Activated CD8-positive, alpha-beta memory T cell treated with anti-CD3 and anti-CD28 coated beads for 4 hours (primary cell): Measurements from ENCODE around the gene RPL31.

ENCODE experiments used
- DNase-seq, 2 donors: peaks; one replicate each; pipeline ENCODE4 v3.0.0-alpha.2; 2020; ENCODE audit warnings: low read depth in 2 of 2

RPL31 gene

GRCh38 chr2:100975521-100975785 lies 26.6 kb upstream of the RPL31 start:
- DNase-seq: no peak

GRCh38 chr2:100976061-100976460 lies 26.0 kb upstream of the RPL31 start:
- DNase-seq: no peak

GRCh38 chr2:100976645-100977391 lies 25.3 kb upstream of the RPL31 start:
- no peak for DNase-seq

- DNase-seq: no peak
Observed at GRCh38 chr2:100977511-100977910, 24.6 kb upstream of the RPL31 start.

- DNase-seq: no peak
Observed at GRCh38 chr2:100978582-100979191, 23.4 kb upstream of the RPL31 start.

- DNase-seq: no peak
Observed at GRCh38 chr2:100980046-100980445, 22.0 kb upstream of the RPL31 start.

GRCh38 chr2:100981011-100981410 lies 21.1 kb upstream of the RPL31 start:
- DNase-seq: no peak

- no peak for DNase-seq
Observed at GRCh38 chr2:100982431-100982861, 19.6 kb upstream of the RPL31 start.

- DNase-seq: no peak
Observed at GRCh38 chr2:100983201-100983600, 18.9 kb upstream of the RPL31 start.

- no peak for DNase-seq
Observed at GRCh38 chr2:100983684-100984310, 18.3 kb upstream of the RPL31 start.

- peak; percentile 48 to 50 for DNase-seq
Observed at GRCh38 chr2:100984892-100985307, 17.2 kb upstream of the RPL31 start.

- DNase-seq: no peak
Observed at GRCh38 chr2:100986157-100986556, 15.9 kb upstream of the RPL31 start.

GRCh38 chr2:100987536-100987935 lies 14.6 kb upstream of the RPL31 start:
- no peak for DNase-seq

GRCh38 chr2:100987974-100988373 lies 14.1 kb upstream of the RPL31 start:
- DNase-seq: no peak

- no peak for DNase-seq
Observed at GRCh38 chr2:100988630-100989417, 13.3 kb upstream of the RPL31 start.

GRCh38 chr2:100989666-100990065 lies 12.4 kb upstream of the RPL31 start:
- DNase-seq: no peak

GRCh38 chr2:100990166-100990565 lies 11.9 kb upstream of the RPL31 start:
- DNase-seq: no peak

GRCh38 chr2:100990650-100991403 lies 11.3 kb upstream of the RPL31 start:
- no peak for DNase-seq

- no peak for DNase-seq
Observed at GRCh38 chr2:100991404-100991773, 10.7 kb upstream of the RPL31 start.

- DNase-seq: no peak
Observed at GRCh38 chr2:100992262-100992661, 9.8 kb upstream of the RPL31 start.

- DNase-seq: no peak
Observed at GRCh38 chr2:100993294-100993693, 8.8 kb upstream of the RPL31 start.
